ENCODE results near the gene CDHR2.
"Not testable (repeated sequence)": the region's sequence is repeated elsewhere in the genome, so short reads cannot be mapped to it uniquely, and the experiment has no call there.

Gene CDHR2

DNA sequence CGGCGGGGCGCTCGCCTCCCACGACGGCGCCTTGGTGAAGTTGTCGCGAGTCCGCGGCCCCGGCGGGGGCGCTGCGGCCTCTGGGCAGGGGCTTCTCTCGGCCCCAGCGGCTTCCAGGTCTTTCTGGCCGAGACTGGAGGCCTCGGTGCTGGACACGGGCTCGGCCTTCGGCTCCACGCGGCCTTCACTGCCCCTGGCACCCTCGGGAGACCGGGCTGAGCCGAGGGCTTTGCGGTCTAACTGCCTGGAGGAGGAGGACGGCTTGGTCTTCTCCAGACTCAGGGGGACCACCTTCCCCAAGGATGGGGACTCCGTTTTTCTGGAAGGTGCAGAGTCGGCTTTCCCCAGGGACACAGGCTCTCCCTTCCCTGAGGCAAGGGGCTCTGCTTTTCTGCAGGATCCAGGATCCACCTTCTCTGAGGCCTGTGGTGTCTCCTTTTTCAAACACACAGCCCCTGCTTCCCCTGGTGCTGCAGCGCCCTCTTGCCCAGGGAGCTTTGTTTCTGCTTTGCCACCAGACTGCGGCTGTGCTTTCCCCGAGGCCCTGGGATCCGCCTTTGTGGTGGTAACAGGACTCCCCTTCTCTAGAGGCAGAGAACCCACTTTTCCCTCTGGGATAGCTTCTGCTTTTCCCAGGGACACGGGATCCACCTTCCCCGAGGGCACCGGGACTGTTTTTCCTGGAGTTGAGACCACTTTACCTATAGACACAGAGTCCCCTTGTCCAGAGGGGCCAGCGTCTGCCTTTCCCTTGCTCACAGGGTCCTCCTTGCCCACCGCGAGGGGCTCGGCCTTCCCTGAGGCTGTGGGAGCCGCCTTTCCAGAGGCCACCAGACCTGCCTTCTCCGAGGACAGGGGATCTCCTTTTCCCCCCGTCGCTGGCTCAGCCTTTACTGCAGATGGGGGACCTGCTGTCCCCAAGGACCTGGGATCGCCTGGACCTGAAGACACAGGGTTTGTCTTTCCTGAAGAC lies 48.6 kb downstream of the CDHR2 start:
- no peak for DNase-seq

DNA sequence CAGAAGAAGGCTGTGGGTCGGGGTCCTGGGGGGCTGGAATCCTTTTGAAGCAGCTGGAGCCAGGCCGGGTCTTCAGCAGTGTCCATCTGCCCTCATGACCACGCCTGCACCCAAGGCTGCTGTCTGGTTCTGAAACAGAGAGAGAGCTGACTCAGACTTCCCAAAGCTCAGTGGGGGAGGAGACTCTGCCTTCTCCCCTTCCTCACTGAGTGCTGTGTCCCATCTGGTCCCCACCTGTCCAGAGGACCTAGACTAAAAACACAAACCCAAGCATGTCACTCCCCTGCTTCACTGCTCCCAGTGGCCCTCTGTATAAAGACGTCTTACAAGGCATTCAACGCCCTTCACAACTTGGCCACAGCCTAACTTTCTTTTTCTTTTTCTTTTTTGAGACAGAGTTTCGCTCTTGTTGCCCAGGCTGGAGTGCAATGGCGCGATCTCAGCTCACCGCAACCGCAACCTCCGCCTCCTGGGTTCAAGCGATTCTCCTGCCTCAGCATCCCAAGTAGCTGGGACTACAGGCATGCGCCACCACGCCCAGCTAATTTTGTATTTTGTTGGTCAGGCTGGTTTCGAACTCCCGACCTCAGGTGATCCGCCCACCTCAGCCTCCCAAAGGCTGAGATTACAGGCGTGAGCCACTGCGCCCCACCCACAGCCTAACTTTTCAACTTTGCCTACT lies 50.7 kb downstream of the CDHR2 start:
- not testable (repeated sequence) for DNase-seq

DNA sequence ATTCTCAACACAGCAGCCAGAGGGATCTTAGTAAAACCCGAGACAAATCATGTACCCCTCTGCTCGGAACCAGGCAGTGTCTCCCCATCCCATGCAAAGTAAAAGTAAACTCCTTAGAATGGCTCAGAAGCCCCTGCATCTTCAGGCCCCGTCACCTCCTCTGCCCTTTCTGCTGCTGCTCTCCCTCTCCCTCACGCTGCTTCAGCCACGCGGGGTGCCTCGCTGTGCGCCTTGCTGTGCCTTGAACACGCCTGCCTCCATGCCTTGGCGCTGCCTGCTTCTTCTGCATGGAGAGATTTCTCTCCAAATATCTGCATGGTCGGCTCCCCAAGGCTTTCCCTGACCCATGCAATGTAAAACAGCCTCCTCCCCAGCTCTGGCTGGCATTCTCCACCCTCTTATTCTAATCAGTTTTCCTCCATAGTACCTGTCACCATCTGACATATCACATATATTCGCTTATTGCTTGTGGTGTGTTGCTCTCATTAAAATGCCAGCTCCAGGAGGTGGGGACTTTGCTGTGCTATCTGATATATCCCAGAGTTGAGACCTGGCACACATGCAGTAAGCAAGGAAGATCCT lies 52.9 kb downstream of the CDHR2 start:
- DNase-seq: no peak

DNA sequence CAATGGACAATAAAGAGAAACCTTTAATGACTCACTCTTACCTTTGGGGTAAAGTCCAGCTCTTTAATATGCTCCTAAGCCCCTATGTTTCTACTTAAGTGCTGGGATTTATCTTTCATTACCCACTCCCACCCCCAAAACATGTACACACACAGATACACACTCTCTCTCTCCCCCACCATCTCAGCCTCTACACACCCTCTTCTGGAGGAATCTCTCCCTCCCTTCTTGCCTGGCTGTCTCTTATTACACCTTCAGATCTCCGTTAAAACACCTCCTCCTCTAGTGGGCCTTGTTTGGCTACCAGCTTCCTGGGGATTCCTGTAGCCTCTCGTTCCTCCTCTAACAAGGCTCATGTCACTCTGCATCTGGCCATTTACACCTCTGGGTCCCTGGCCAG lies 53.9 kb downstream of the CDHR2 start:
- DNase-seq: no peak

DNA sequence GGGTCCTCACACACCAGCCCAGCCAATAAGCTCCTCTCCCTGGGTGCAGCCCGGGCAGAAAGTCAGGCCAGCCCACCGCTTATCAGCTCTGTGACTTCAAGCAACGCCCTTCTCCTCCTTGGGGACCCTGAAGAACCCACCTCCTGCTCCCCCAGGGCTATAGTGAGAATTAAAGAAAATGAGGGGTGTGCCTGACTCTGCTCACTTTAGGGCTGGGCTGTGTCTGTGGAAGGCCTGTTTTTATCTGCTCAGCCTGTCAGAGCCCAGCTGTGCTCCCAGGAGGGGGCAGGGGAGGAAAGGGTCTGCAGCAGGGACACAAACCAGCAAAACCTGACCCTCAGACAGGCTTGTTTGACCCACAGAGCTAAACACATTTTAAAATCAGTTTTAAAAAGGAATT lies 56.9 kb downstream of the CDHR2 start:
- no peak for DNase-seq

DNA sequence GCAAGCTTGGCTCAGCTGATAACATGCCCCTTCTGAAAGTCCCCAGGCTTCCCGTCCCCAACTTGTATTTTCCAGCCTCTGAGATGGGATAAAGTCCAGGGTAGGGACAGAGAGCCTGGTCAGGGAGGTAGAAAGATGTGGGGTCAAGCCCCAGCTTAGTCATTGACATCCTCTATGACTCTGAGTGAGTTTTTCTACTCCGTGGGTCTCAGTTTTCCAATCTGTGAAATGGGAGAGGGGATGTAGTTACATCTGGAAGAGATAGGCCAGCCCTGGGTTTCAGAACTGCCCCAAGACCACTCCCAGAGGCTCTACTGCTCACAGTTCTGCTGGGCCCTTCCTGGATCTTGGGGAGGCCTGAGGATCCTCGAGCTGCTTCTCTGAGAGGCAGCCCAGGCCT lies 57.7 kb downstream of the CDHR2 start:
- no peak for DNase-seq

DNA sequence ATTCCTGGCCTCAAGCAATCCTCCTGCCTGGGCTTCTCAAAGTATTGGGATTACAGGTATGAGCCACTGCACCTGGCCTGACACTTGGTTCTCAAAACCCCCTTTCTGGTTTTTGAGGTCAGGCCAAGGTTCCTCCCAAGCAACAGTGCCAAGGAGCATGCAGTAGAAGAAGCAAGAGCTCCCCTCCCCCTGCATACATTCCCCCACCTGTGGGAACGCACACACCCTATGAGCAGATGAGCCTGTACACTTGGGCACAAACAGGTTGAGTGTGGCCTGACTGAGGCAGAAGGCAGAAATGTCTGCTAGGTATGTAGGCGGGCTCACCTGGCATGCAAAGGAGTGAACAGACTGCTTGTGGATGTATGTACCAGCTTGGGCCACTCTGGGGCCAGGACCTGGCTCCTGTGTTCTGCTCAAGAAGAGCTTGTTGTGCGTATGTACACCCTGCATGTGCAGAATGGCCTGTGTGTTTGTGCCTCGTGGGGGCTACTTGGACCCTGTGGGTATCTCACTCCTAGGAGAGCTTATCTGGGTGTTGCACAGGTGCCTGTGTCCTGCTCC lies 59.1 kb downstream of the CDHR2 start:
- DNase-seq: no peak

DNA sequence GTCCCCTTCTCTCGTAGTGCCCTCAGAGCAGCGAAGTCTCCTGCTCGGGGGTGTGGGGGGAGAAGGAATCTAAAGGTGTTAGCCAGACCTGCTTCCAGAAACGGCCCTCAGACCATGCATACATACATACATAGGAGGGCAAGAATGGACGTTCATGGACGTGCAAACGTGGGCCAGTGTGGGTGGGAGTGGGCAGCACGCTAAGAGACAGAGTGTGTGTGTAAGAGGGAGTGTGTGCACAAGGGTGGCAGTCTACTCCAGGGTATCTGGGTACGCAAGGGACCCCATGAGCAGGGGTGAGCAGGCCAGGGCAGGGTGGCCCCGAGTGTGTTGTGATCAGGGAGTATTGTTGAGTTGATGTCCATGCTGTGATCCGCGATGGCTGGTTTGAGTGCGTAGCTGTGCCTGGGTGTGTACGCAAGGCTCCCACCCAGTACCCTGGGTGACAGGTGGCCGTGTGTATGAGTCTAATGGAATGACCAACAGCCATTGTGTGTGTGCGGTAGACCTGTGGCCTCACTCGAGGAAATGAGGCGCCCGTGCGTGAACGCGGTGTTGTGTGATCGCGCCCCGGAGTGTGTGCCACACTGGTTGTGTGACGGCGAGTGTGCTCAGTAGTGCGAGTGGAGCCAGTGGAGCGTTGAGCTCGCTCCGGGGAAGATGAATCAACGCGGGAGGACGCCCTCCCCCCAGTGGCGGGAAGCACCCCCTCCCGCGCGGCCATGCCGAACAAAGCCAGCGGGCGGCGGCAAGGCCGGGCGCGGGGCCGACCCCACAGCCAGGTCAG lies 60.0 kb downstream of the CDHR2 start:
- DNase-seq: peak; percentile 23

DNA sequence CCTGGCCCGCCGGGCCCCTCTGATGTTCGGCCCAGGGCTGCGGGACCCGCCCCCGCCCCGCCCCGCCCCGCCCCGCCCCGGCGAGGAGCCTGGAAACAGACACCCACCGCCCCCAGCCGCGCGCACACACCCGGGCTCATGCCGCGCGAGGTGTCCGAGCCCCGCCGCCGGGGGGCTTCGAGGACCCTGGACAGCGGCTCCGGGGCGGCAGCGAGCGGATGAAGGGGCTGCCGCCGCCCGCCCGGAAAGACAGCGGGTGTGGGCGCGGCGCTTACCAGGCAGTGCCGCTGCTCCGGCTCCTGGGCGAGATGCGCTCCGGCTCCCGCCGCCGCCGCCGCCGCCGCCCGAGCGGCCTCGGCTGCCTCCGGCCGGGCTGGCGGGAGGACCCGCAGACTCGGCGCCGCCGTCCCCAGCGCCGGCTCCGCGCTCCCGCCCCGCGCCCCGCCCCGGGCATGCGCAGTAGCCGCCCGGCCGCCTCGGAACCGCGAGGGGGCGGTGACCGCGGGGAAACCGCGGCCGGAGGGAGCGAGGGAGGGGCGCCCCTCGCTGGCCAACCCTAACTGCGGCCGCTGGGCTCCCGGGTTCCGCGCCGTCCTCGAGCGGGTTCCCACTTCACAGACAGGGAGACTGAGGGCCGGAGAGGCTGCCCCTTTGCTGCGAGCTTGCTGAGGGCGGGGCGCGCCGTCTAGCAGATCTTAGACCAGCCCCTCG lies 60.7 kb downstream of the CDHR2 start, which contains the start of gene GPRIN1:
Gene GPRIN1 (minus strand): TSS at position 433 of the 711 bp plus-strand sequence. CDS start 10,322 bp downstream, outside the sequence.
- DNase-seq: peak; percentile 46

DNA sequence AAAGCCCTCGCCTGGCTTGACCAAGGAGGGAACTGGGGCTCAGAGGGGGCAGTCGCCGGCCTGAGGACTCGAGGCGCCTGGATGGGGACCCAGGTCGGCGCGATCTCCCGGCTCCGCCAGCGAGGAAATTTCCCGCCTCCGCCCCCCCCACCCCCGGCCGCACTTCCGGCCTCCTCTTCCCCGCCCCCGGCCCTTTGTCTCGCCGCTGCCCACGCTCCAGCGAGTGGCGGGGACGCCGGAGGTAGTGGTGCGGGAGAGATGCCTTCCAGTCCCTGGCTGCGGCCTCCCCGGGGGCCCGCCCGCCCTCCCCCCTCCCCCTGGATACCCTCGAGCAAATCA lies 61.3 kb downstream of the CDHR2 start:
- no peak for DNase-seq

DNA sequence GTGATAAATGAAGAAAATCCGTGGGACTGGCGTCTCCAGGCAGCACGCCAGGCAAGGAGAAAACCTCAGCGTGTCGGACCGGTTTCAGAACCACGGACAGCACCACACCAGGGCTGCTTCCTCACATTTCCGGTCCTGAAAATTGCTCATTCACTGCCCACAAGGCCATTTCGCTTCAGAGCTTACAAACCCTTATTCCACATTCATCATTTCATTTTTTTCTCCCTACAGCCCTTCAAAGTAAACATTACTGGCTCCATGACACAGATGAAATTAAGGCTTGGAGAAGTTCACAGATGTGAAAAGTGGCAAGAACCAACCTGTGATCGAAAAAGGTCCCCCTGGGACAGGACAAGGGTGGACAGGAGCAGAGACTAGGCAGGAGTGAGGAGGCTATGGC lies 62.3 kb downstream of the CDHR2 start:
- DNase-seq: peak; percentile 47

DNA sequence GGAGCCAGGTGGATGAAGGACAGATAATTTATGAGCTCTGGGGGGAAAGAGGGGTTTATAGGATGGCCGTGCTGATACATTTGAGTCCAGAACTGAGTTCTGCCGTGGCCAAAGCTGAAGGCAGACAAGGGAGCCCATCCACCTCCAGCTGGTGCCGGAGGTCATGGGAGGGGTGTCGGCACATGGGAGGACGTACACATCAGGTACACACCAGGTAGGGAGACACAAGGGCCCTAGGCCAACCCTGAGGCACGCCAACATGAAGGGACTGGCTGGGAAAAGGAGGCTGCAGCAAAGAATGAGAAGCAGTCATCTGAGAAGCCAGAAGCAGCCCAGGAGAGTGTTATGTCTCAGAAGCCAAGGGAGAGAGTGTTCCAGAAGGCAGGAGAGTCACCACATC lies 62.9 kb downstream of the CDHR2 start:
- DNase-seq: no peak

DNA sequence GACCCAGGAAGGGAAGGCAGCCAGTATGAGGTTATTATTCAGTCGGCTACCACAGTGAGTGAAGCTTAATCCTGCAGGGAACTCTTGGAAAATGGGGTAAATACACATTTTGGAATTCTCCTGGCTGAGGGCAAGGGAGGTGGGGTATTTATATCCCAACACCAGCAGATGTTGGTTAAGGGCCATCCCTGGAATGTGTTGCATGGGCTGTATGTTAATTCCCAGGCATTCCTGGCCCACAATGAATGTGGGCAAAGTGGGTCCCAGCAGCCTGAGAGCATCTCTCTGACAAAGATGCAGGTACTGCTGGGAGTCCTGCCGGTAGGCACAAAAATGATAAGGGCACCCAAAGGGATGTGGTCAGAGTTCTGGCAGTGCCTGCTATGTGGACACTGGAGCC lies 63.7 kb downstream of the CDHR2 start:
- DNase-seq: no peak

DNA sequence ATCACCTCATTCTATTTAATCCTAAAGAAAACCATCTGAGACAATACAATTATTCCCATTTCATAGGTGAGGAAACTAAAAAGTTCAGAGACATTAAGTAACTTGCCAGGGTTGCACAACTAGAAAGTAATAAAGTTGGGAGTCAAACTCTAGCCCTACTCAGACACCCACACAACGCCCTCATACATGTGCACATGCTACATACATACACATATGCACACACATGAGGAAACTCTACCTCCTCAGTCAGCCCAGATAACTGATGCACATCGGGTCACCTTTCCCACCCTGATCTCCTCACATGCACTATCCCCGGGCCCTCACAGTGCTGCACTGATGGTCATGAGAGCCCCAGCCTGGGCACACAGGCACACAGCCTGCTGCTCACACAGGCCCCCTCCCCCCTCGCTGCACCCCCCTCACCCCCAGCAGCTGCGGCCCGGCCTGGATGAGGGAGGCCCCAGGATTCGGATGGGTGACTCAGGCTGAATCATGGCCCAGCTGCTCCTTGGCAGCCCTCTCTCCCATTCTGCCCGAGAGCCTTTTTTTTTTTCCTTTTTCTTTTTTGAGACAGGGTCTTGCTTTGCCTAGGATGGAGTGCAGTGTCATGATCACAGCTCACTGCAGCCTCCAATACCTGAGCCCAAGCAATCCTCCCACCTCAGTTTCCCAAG lies 65.8 kb downstream of the CDHR2 start:
- no peak for DNase-seq

DNA sequence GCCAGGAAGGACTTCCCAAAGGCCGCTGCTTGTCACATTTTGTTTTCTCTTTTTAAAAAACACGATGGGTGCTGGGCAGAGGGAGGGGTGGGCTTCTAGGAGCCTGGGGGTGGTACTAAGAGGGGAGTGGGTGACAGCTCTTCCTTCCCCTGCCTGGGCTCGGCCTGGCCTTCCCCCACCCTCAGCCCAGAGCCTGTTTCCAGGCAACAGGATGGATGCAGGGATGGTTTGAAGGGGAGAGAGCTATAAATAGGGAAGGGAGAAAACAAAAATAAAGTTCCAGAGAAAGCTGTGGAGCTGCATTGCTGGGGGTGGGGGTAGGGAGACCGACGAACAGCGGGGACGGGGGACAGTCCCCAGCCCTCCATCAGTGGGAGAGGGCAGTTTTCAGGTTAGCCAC lies 67.4 kb downstream of the CDHR2 start:
- no peak for DNase-seq

DNA sequence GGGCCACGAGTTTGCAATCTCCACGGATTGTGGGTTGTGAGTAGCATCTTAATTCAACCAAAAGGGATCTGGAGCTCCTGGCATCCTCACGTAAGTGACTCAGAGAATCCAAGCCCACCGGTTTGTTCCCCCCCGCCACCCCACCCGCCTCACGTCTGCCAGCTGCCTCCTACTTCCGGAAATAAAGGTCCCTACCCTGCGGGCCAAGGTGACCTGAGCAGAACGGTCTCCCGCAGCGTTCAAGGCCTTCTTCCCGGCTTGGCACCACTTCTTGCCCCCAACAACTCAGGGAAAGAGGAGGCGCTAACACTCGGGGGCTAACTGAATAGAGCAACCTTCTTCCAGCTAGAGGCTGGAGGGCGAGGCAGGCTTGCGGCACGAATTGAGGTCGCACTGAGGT lies 69.6 kb downstream of the CDHR2 start:
- no peak for DNase-seq

DNA sequence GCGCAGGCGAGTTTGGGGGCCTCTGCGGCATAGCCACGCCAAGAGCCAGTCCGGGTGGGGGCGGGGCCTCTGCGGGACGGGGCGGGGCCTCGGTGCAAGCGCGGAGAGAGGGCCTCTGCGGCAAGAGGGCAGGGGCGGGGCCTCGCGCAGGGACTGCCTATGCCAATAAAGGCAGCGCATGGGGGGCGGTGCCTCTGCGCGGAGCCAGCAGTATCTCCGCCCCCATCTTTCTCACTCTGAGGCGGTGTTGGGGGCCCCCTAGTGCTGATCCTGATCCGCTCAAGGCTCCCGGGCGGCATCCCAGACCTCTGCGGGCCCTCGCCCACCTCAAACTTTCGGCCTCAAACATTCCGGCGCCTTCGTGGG lies 70.0 kb downstream of the CDHR2 start:
- peak; percentile 76 for DNase-seq

DNA sequence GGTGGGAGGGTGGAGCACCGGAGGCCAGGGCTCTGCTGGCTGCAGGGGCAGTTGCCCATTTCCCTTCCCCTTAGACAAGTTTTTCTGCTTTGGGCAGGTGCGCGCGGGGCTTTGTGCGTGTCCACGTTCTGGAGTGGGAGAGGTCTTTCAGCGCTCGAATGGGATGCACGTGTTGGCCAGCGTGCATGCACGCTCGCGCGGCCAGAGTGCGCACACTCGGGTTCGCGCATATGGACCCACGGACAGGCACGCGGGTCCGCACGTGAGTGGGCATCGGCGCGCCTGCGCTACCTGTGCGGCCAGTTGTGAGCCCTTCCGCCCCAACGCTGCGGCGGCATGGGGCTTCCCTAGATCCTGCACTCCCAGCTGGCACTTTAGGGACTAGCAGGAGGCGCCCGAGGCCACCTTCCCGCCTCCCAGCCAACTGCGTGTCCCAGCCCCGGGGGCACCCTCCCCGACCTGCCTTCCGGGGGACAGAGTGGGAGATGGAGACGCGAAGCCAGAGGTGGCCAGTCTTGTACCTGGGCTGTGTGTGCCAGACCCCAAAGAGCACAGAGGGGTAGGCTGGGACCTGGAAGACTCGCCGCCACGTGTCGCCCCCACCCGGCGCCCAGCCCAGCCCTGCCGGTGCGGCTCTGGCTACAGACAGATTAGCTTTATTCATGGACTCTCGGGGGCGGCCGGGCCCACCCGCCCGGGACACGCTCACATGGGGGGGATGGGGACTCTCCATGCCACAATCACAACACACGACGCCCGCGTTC lies 70.6 kb downstream of the CDHR2 start:
- DNase-seq: no peak

DNA sequence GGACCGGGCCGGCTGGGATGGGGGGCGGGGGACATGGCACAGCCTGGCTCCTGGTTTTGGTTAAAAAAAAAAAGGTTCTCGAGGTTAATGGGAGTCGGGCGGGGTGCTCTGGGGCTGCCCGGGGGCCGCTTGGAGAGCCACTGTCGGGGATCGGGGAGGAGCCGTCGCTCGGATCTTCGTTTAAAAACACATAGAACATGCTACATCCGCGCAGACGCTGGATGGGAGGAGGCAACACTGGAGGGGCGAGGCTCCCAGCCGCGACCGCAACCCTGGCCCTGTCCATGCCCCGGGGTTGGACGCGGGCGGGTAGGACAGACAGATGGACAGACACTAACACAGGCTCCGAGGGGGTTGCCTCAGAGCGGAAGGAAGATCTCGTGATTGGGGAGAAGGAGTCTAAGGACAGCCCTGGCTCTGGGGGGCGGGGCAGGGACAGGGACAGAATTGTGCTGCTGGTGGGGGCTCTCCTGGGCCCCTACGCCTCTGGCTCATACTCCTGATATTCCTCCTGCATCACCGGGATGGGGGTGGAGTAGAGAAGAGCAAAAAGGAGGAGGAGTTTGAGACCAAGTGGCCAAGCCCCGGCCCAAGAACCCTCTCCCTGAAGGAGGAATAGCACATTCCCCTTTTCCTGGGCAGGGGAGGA lies 71.3 kb downstream of the CDHR2 start:
- no peak for DNase-seq

DNA sequence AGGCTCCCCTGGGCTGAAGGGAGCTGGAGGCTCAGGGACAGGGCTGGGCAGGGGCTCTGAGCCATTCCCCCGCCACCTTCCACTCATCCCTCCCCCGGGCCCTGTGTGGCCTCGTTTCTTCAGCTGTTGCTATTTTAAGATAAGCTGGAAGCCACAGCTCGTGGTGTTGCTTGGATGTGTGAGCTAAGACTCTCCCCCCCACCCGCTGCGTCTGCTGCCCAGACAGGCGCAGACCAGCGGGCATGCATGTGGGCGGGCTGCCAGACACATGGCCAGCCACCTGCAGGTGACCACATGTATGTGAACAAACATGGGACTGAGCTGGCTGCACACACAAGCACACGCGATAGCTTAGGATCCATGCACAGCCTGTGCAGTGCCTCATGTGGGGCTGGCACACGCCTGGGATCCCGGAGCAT lies 72.5 kb downstream of the CDHR2 start:
- DNase-seq: no peak

Data from activated CD8-positive, alpha-beta memory T cell treated with anti-CD3 and anti-CD28 coated beads, Interleukin-2, amount 50 U/mL, for 4 hours (primary cell).